ENCODE data around the gene TRIM13.

- TF ChIP-seq, protein P1, sequence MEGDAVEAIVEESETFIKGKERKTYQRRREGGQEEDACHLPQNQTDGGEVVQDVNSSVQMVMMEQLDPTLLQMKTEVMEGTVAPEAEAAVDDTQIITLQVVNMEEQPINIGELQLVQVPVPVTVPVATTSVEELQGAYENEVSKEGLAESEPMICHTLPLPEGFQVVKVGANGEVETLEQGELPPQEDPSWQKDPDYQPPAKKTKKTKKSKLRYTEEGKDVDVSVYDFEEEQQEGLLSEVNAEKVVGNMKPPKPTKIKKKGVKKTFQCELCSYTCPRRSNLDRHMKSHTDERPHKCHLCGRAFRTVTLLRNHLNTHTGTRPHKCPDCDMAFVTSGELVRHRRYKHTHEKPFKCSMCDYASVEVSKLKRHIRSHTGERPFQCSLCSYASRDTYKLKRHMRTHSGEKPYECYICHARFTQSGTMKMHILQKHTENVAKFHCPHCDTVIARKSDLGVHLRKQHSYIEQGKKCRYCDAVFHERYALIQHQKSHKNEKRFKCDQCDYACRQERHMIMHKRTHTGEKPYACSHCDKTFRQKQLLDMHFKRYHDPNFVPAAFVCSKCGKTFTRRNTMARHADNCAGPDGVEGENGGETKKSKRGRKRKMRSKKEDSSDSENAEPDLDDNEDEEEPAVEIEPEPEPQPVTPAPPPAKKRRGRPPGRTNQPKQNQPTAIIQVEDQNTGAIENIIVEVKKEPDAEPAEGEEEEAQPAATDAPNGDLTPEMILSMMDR (IDR thresholded peaks at IDR 0.05; ENCODE audit: insufficient read depth, low read depth, low read length) = no peak
- no peak for TF ChIP-seq EZH2 (IDR thresholded peaks at IDR 0.05; ENCODE audit: insufficient read depth, low read length)
These were observed 24.1 kb upstream of the TRIM13 start for GRCh38 chr13:49972709-49973108.

All from astrocyte (in vitro differentiated cells and primary cell).